GM19193 (cell line): Measurements from ENCODE around the gene TBC1D16.

Experiments
- POLR2A ChIP-seq: IDR thresholded peaks from 4 replicates; pipeline ENCODE4 v1.6.1; 2011; ENCODE audit not compliant: insufficient read depth, insufficient read length; ENCODE audit errors: extremely low read depth

TBC1D16 gene

GRCh38 chr17:79913896-79914812 lies 121.5 kb downstream of the TBC1D16 start:
- TF ChIP-seq POLR2A = no peak

DNA sequence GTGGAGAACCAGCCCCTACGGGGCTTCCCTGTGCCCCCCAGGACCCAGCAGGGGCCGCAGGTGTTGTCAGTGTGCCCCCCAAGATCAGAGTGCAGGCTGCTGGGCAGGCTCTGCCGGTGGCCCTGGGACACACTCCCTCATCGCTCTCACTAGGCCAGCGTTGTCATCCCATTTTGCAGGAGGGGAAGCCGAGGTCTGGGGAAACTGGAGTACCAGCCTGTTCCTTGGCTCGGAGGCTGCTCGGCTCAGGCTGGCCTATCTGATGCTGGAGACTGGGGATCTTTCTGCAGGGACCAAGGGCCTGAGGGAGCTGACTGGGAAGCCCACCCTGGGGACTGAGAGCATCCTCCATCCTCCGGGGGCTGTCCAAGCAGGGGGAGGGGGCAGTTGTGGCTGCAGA lies 122.2 kb downstream of the TBC1D16 start:
- no peak for TF ChIP-seq POLR2A

GRCh38 chr17:79912552-79913330 lies 122.9 kb downstream of the TBC1D16 start:
- no peak for TF ChIP-seq POLR2A

- no peak for TF ChIP-seq POLR2A
Measured at GRCh38 chr17:79911430-79912399, 124.0 kb downstream of the TBC1D16 start.

DNA sequence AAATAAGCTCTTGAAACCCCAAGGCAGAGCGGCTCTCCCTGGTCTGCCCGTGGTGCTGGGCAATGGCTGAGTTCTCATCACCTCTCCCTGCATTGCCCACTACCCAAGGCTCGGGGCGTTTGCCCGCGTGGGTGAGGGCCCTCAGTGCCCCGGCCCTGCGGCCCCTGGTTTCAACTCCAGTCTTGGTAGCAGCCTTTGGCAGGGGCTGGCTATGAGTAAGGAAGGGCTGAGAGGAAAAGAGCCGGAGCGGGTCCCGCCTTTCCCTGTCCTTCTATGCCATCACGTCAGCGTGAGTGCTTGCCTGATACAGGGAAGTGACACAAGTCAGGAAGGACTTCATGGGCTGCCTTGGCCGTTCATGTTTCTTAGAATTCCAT lies 124.7 kb downstream of the TBC1D16 start:
- TF ChIP-seq POLR2A = no peak

GRCh38 chr17:79909121-79909520 lies 126.6 kb downstream of the TBC1D16 start:
- no peak for TF ChIP-seq POLR2A

DNA sequence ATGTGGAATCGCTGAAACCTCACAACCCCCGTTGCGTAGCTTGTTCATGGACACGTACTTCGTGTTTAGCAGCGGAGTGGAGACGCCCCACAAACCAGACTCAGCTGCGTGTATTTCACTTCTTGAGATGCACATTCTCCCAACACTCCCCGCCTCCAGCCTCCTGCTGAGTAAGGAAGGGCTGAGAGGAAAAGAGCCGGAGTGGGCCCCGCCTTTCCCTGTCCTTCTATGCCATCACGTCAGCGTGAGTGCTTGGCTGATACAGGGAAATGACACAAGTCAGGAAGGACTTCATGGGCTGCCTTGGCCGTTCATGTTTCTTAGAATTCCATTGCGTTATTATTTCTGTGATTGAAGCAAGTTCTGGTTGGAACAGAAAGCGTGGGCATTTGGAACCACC lies 127.8 kb downstream of the TBC1D16 start:
- TF ChIP-seq POLR2A = no peak

DNA sequence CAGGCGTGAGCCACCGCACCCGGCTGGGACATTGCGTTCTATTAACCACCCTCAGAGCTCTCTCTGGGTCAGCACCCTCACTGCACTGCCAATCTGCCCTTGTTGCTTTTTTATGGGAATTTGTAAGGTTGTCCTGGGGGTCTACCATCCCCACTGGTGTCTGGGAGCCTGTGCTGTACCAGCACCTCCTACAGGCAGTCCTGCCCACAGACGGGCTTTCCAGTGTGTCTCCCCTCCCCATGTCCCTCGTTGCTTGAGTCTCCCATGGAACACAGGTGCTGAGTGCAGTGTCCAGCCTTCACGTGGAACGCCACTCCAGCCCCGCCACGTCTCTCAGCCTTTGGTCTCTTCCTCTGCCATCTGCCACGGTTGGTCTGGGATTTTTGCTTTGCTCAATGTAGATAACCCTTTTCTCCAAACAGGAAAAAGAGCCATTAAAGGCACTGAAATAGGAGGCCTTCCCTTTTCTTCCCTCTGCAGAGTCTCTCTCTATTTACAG lies 128.4 kb downstream of the TBC1D16 start:
- no peak for TF ChIP-seq POLR2A

GRCh38 chr17:79905832-79906231 lies 129.8 kb downstream of the TBC1D16 start:
- TF ChIP-seq POLR2A = no peak

- TF ChIP-seq POLR2A = no peak
Measured at GRCh38 chr17:79904865-79905264, 130.8 kb downstream of the TBC1D16 start.

DNA sequence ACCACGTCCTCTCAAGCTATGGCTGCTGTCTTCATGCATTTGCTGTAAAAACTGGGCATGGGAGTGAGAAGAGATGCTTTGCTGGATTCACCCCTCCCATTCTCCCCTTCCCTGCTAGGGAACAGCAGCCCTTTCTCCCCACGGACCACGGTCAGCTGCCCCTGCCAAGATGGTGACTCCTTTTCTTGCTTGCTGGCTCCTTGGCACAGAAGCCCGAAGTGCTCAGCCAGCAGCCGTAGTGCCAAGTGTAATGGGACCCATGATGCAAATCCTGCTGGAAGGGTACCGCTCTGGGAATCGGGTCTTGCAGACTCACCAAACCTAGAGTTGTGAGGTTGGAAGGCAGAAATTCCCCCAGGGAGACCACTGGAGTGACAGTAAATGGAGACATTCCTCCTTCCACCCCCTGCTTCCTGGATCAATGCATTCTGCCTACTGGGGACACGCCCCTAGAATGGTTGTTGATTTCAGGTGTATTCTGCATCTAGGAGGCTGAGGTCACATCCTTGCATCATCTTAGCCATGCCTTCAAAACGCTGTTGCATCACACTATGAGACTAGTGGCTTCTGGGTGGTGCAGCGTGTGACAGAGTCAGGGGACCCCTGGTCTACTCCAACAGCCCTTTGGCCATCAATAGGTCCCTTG lies 133.4 kb downstream of the TBC1D16 start:
- no peak for TF ChIP-seq POLR2A

GRCh38 chr17:79901131-79901530 lies 134.5 kb downstream of the TBC1D16 start:
- no peak for TF ChIP-seq POLR2A

GRCh38 chr17:79899584-79899983 lies 136.1 kb downstream of the TBC1D16 start:
- no peak for TF ChIP-seq POLR2A
